ENCODE data around the gene PARD3B.

PARD3B gene

GRCh38 chr2:205187731-205188130, 642.5 kb downstream of the PARD3B start:
- TF ChIP-seq EZH2phosphoT487 (IDR thresholded peaks at IDR 0.05; ENCODE audit: low read length) (no peak), CTCF (IDR thresholded peaks at IDR 0.05; ENCODE audit: low read length) (no peak), EZH2 (optimal IDR thresholded peaks at IDR 0.05; ENCODE audit: low read depth, low read length) (no peak)
- H3K36me3 ChIP-seq (replicated peaks; ENCODE audit: insufficient read depth, low read length): no peaks in the 10 kb centered on the region
- no peak overlapping the region for H2AFZ ChIP-seq (ENCODE audit: low read length)

GRCh38 chr2:205188239-205189138, 643.2 kb downstream of the PARD3B start:
- no peaks in the 10 kb centered on the region for H3F3A ChIP-seq (ENCODE audit: insufficient read depth, low read length)
- no peaks in the 10 kb centered on the region for H3K9me2 ChIP-seq (replicated peaks; ENCODE audit: insufficient read depth, low read length)
- no peaks in the 10 kb centered on the region for H3K36me3 ChIP-seq (replicated peaks; ENCODE audit: insufficient read depth, low read length)
- no peak overlapping the region for H3K4me3 ChIP-seq (ENCODE audit: low read length)
- no peaks in the 10 kb centered on the region for H3K4me1 ChIP-seq (ENCODE audit: low read length)
- H3K4me2 ChIP-seq (ENCODE audit: low read depth, low read length): no peak overlapping the region
- no peak overlapping the region for H3K9ac ChIP-seq (ENCODE audit: low read length)
- H4K20me1 ChIP-seq (ENCODE audit: insufficient read depth, low read length): no peaks in the 10 kb centered on the region
- no peak overlapping the region for H3K27ac ChIP-seq (ENCODE audit: low read length)
- no peak for DNase-seq
- no peaks in the 10 kb centered on the region for H3K79me2 ChIP-seq (ENCODE audit: low read length)
- no peaks in the 10 kb centered on the region for H3K27me3 ChIP-seq (replicated peaks; ENCODE audit: insufficient read depth, low read length)
- no peak overlapping the region for H2AFZ ChIP-seq (ENCODE audit: low read length)
- TF ChIP-seq EZH2 (optimal IDR thresholded peaks at IDR 0.05; ENCODE audit: low read depth, low read length) (no peak), EZH2phosphoT487 (IDR thresholded peaks at IDR 0.05; ENCODE audit: low read length) (no peak), CTCF (IDR thresholded peaks at IDR 0.05; ENCODE audit: low read length) (no peak)
- no peaks in the 10 kb centered on the region for H3K9me3 ChIP-seq (replicated peaks; ENCODE audit: insufficient read depth, low read length)

More at GRCh38 chr2:205187731-205188130, 642.5 kb downstream of the PARD3B start:
- Histone ChIP-seq H4K20me1 (ENCODE audit: insufficient read depth, low read length) (no peaks in the 10 kb centered on the region), H3K27me3 (replicated peaks; ENCODE audit: insufficient read depth, low read length) (no peaks in the 10 kb centered on the region), H3K9me3 (replicated peaks; ENCODE audit: insufficient read depth, low read length) (no peaks in the 10 kb centered on the region), H3F3A (ENCODE audit: insufficient read depth, low read length) (no peaks in the 10 kb centered on the region), H3K4me1 (ENCODE audit: low read length) (no peaks in the 10 kb centered on the region), H3K4me2 (ENCODE audit: low read depth, low read length) (no peak overlapping the region), H3K4me3 (ENCODE audit: low read length) (no peak overlapping the region), H3K79me2 (ENCODE audit: low read length) (no peaks in the 10 kb centered on the region), H3K9ac (ENCODE audit: low read length) (no peak overlapping the region), H3K27ac (ENCODE audit: low read length) (no peak overlapping the region), H3K9me2 (replicated peaks; ENCODE audit: insufficient read depth, low read length) (no peaks in the 10 kb centered on the region)
- DNase-seq: no peak

DNA sequence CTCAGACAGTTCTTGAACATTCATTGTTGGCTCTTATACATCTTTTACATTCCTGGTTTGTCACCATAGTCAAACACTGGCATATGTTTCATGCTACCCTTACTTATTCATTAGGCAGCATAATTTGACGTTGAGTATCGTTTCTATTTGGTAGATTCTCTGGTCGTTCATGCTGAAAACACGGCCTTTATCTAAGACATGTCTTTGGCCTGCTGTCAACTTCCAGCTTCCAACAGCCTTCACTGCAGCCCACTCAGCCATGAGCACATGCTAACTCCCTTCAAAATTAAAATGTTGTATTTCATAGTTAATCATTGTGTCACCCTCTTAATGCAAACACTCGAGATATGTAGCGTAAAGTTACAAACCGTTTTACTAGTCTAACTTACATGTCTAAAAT, 644.0 kb downstream of the PARD3B start:
- no peak overlapping the region for H3K9ac ChIP-seq (ENCODE audit: low read length)
- no peaks in the 10 kb centered on the region for H3F3A ChIP-seq (ENCODE audit: insufficient read depth, low read length)
- no peak for TF ChIP-seq EZH2 (optimal IDR thresholded peaks at IDR 0.05; ENCODE audit: low read depth, low read length)
- TF ChIP-seq CTCF (IDR thresholded peaks at IDR 0.05; ENCODE audit: low read length): no peak
- TF ChIP-seq EZH2phosphoT487 (IDR thresholded peaks at IDR 0.05; ENCODE audit: low read length): no peak
- no peak for DNase-seq
- H3K9me2 ChIP-seq (replicated peaks; ENCODE audit: insufficient read depth, low read length): no peaks in the 10 kb centered on the region
- no peak overlapping the region for H3K4me3 ChIP-seq (ENCODE audit: low read length)
- H4K20me1 ChIP-seq (ENCODE audit: insufficient read depth, low read length): no peaks in the 10 kb centered on the region
- no peak overlapping the region for H2AFZ ChIP-seq (ENCODE audit: low read length)
- no peaks in the 10 kb centered on the region for H3K27me3 ChIP-seq (replicated peaks; ENCODE audit: insufficient read depth, low read length)
- H3K79me2 ChIP-seq (ENCODE audit: low read length): no peaks in the 10 kb centered on the region
- H3K36me3 ChIP-seq (replicated peaks; ENCODE audit: insufficient read depth, low read length): no peaks in the 10 kb centered on the region
- H3K27ac ChIP-seq (ENCODE audit: low read length): no peak overlapping the region
- no peaks in the 10 kb centered on the region for H3K4me1 ChIP-seq (ENCODE audit: low read length)
- H3K9me3 ChIP-seq (replicated peaks; ENCODE audit: insufficient read depth, low read length): no peaks in the 10 kb centered on the region
- H3K4me2 ChIP-seq (ENCODE audit: low read depth, low read length): no peak overlapping the region

All from MM.1S (cell line).